ENCODE measurements around the gene ACSM5. TPM values are rescaled to one million over a fixed set of nuclear protein-coding genes. Genes with fewer than 3 reads are reported as not detected.

ACSM5 gene
- total RNA-seq, 2 experiments from 2014 or later: not detected

Other genes starting within 250 kb of the ACSM5 start
- not detected for gene GP2, start 82.0 kb upstream of the ACSM5 start, total RNA-seq
- gene UMOD, start 56.8 kb upstream of the ACSM5 start, total RNA-seq: not detected
- gene PDILT, start 4.8 kb upstream of the ACSM5 start, total RNA-seq: not detected
- not detected for gene ACSM2A, start 42.0 kb downstream of the ACSM5 start, total RNA-seq
- gene ACSM2B, start 166.8 kb downstream of the ACSM5 start, total RNA-seq: not detected